ENCODE measurements around the gene PRR20E.
A peak's percentile ranks its signal among the peaks of the same experiment; 100 is the strongest.
"Not testable (repeated sequence)": the region's sequence is repeated elsewhere in the genome, so short reads cannot be mapped to it uniquely, and the experiment has no call there.

Gene PRR20E

DNA sequence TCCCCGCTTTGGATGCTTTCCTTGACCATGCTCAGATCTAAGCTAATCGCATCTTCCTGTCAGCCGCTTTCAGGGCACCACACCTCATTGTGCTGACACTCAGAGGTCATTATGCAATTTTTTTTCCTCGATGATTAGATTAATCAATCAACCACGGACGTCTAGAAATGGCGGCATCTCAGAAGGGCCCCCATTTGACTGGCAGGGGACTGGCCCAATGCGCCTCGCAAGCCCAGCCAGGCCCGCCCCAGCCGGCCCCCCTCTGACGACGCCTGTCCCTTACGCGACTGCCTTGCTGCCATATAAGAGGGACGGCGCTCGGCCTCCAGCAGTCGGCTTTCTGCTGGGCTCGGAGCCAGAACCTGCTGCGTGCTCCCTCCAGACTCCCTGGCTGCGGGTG lies at the start of gene PRR20E:
Gene PRR20E (plus strand): TSS at position 301 of the 400 bp plus-strand sequence. CDS start 387 bp downstream, outside the sequence.
- DNase-seq: not testable (repeated sequence)

DNA sequence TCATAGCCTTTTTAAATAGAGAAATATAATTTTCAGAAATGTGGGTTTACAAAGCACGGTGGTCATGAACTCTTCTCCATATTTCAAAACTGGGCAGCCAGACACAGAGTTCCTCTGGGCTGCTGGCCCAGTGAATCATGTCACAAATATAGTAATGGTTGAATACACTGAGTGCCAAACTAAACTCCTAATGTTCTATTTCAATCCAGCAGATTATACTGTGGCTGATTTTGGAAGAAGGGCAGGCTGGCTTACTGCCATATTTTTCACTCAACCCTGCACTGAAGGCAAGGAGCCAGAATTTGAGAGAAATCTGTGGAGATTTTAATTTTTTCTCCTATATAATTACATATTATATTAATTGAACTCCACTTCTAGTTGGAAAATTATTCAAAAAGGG lies 43.3 kb upstream of the PRR20E start:
- DNase-seq: peak; percentile 92

DNA sequence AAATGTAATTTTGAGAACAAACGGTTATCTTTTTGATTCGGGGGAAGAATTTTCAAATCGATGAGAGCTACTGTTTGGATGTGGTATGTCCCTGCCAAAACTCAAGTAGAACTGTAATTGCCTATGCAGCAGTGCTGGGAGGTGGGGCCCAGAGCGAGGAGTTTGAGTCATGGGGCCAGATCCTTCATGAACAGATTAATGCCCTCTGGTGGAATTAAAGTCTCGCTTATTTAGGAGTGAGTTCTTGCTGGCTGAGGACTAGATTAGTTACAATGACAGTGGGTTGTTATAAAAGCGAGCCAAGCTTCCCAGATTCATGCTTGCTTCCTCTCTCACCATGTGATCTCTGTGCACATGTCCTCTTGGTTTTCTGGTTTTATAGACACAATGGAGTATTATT lies 38.1 kb upstream of the PRR20E start:
- DNase-seq: no peak

DNA sequence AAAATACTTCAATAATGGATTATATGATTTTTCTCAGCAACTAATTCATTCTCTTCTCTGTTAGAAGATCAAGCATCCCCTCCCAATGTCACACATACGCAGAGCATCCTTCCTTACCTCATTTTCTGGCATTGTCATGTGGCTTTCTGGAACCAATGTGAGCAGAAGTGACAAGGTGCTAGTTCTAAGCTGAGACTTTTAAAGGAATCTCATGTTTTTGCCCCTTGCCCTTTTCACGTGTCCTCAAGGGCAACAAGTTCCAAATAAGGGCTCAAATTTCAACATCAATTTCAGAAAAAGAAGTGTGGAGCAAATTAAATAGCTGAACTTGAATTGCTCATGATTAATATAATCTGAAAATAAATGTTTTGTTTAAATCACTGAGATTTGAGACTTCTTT lies 30.9 kb upstream of the PRR20E start:
- no peak for DNase-seq

DNA sequence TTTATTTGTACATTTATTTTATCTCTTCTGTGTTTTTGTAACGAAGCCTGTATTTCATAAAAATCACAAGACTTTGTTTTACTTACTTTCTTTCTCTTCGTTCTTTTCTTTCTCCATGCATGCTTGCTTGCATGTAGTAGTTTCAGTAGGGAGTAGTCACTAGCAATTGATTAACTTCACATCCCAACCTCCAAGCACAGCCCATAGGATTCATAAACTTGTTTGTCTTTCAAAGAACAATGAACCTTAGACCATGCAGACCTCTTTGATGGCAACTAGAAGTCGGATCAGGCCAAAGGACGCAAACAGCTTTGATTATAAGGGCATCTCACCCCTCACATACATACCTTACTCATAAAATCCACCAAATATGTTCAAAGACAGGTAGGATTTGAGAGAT lies 29.4 kb upstream of the PRR20E start:
- DNase-seq: no peak

DNA sequence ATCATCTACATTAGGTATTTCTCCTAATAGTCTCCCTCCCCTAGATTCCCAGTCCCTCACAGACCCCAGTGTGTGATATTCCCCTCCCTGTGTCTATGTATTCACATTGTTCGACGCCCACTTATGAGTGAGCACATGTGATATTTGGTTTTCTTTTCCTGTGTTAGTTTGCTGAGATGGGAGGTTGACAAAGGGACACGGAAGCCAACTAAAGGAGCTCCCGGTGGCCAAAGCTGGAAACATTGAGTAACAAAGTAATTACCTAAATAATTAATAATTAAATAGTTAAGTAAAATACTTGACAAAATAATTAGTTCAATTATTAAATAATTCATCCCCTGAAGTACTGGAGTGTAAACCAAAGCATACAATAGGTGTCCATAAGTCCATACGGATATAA lies 28.0 kb upstream of the PRR20E start:
- DNase-seq: no peak

DNA sequence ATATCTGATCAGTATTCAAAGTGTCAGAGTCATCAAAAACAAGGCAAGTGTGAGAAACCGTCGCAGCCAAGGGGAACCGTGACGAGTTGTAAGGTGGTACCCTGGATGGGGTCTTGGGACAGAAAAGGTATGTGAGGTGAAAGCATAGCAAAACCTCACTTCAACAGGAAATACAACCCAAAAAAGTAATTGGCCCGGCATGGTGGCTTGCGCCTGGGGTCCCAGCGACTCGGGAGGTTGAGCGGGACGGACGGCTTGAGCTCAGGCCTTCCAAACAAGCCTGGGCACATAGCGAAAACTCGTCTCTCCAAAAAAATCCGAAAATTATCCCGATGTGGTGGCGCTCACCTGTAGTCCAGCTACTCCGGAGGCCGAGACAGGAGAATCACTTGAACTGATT lies 27.2 kb upstream of the PRR20E start:
- DNase-seq: not testable (repeated sequence)

DNA sequence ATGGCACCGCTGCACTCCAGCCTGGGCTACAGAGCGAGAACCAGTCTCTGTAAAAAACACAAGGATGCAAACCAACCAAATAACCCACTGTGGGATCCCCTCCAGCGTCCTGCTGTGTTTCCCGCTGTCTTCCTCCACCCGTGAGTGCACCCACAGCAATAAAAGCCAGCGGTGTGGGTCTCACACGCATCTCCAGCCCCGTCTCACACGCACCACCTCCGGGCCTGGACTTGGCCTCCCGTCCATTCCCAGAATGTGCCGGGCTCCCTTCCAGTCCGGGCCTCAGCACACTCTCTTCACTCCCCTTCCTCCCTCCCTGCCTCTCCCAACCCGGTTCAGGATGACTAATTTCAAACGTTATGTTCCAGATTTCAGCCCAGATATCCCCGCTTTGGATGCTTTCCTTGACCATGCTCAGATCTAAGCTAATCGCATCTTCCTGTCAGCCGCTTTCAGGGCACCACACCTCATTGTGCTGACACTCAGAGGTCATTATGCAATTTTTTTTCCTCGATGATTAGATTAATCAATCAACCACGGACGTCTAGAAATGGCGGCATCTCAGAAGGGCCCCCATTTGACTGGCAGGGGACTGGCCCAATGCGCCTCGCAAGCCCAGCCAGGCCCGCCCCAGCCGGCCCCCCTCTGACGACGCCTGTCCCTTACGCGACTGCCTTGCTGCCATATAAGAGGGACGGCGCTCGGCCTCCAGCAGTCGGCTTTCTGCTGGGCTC lies 26.6 kb upstream of the PRR20E start, which contains the start of gene PRR20A:
Gene PRR20A (plus strand): TSS at position 684 of the 734 bp plus-strand sequence. CDS start 387 bp downstream, outside the sequence.
- not testable (repeated sequence) for DNase-seq

DNA sequence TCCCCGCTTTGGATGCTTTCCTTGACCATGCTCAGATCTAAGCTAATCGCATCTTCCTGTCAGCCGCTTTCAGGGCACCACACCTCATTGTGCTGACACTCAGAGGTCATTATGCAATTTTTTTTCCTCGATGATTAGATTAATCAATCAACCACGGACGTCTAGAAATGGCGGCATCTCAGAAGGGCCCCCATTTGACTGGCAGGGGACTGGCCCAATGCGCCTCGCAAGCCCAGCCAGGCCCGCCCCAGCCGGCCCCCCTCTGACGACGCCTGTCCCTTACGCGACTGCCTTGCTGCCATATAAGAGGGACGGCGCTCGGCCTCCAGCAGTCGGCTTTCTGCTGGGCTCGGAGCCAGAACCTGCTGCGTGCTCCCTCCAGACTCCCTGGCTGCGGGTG lies 19.8 kb upstream of the PRR20E start, which contains the start of gene PRR20B:
Gene PRR20B (plus strand): TSS at position 301 of the 400 bp plus-strand sequence. CDS start 387 bp downstream, outside the sequence.
- DNase-seq: not testable (repeated sequence)

DNA sequence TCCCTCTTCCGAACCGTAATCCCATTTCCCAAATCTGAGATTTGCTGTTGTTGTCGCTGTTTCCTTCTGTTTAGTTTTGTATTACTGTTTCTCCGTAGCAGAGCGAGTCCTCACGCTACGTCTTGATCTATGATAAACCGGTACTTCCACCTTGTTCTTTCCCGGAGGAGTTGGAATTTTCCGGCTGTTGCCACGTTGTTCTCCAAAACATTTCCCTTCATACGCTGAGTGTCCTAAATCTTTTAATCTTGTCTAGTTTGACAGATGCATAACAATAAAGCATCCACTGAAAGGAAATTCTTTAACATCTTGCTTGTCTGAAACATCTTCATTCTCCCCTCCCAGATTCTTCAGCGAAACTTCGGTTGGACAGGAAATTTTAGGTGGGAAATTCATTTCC lies 18.9 kb upstream of the PRR20E start:
- DNase-seq: not testable (repeated sequence)

DNA sequence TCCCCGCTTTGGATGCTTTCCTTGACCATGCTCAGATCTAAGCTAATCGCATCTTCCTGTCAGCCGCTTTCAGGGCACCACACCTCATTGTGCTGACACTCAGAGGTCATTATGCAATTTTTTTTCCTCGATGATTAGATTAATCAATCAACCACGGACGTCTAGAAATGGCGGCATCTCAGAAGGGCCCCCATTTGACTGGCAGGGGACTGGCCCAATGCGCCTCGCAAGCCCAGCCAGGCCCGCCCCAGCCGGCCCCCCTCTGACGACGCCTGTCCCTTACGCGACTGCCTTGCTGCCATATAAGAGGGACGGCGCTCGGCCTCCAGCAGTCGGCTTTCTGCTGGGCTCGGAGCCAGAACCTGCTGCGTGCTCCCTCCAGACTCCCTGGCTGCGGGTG lies 13.2 kb upstream of the PRR20E start, which contains the start of gene PRR20C:
Gene PRR20C (plus strand): TSS at position 301 of the 400 bp plus-strand sequence. CDS start 387 bp downstream, outside the sequence.
- not testable (repeated sequence) for DNase-seq

DNA sequence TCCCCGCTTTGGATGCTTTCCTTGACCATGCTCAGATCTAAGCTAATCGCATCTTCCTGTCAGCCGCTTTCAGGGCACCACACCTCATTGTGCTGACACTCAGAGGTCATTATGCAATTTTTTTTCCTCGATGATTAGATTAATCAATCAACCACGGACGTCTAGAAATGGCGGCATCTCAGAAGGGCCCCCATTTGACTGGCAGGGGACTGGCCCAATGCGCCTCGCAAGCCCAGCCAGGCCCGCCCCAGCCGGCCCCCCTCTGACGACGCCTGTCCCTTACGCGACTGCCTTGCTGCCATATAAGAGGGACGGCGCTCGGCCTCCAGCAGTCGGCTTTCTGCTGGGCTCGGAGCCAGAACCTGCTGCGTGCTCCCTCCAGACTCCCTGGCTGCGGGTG lies 6.7 kb upstream of the PRR20E start, which contains the start of gene PRR20D:
Gene PRR20D (plus strand): TSS at position 301 of the 400 bp plus-strand sequence. CDS start 387 bp downstream, outside the sequence.
- DNase-seq: not testable (repeated sequence)

DNA sequence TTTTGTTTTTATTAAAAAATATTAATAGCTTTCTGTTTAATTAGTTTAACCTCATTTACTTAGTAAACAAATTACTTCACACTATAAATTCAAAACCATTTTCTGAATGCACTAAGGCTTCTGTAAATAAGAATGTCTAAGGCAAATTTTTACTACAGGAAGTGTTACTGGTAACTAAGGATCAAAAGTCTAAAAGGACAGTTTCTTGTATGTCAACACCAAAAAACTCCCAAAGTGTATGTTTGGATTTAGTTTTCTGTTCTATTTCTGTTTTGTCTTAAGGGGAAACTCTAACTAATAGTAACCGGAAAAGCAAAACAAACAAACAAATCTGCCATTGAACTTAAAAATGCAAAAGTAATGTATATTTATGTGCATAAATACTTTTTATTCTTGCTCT lies 24.7 kb downstream of the PRR20E start:
- DNase-seq: no peak

DNA sequence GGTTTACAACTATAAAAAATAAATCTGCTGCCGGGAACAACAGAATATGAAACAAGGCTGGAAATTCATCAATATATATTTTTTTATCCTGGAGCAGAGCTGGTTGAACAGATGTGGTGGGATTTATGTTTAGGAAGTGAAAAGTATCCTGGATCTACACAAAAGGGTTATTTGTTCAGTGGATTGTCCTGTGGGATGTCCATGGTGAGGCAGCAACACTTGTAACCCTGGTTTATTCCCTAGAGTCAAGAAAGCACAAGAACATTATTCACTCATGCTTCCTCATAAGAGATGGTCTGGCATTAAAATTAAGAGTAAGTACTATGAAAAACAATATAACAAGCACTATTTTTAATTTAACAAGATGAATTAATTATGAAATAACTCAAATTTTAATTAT lies 46.0 kb downstream of the PRR20E start:
- DNase-seq: no peak
